Endometrial microvascular endothelial cells (primary cell): ENCODE results near the gene DNASE1L3. TPM values are rescaled to one million over a fixed set of nuclear protein-coding genes. Genes with fewer than 3 reads are reported as not detected.
"Not testable (repeated sequence)": the region's sequence is repeated elsewhere in the genome, so short reads cannot be mapped to it uniquely, and the experiment has no call there.

ENCODE experiments used
- in situ Hi-C: cut with HindIII; loops from 2 replicates; pipeline ENCODE4 v1.10.0; 2017; ENCODE audit warnings: low sequenced_read_pairs, low pct_unique_long_range_greater_than_20kb; ENCODE audit errors: inconsistent ontology term
- total RNA-seq: library from RNA; depleted of rRNA; stranded (reverse); fragments of >200 nt; gene quantifications from one replicate; pipeline ENCODE4 v1.2.3, GENCODE V29; 2015; ENCODE audit errors: inconsistent ontology term

Gene DNASE1L3
- total RNA-seq, 1 donor from 2014 or later: not detected

DNA sequence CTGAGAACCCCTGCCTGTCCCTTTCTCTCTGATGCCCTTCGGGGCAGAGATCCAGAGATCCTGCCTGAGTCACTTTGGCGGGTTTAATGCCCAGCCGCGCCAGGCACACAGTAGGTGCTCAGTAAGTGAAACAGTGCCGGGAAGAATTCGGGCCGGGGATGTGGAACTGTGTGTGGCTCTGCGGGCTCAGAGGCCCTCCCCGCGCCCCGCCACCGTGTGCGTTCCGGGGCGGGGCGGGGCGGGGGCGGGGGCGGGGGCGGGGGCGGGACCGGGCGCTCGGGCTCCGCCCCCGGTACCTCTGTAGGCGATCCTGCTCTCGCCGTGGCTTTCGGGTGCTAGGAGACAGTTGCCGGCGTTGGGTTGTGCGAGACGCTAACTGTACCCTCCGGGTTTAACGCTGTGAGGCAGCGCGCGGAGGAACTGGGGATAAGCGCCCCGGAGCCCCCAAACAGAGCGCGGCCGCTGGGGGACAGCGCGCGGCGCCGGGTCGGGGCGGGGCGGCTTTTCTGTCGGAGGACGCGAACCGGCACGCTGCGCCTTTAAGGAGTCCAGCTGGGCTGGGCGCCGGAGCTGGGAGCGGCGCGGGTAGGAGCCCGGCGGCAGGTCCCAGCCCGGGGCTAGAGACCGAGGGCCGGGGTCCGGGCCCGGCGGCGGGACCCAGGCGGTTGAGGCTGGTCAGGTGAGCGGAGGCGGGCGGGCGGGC lies 26.6 kb upstream of the DNASE1L3 start, which contains the start of gene ABHD6:
ABHD6 (plus strand) TSS at position 555 of the 703 bp plus-strand sequence. CDS start 18,795 bp downstream, outside the sequence.
- in situ Hi-C loops: no loop called here

DNA sequence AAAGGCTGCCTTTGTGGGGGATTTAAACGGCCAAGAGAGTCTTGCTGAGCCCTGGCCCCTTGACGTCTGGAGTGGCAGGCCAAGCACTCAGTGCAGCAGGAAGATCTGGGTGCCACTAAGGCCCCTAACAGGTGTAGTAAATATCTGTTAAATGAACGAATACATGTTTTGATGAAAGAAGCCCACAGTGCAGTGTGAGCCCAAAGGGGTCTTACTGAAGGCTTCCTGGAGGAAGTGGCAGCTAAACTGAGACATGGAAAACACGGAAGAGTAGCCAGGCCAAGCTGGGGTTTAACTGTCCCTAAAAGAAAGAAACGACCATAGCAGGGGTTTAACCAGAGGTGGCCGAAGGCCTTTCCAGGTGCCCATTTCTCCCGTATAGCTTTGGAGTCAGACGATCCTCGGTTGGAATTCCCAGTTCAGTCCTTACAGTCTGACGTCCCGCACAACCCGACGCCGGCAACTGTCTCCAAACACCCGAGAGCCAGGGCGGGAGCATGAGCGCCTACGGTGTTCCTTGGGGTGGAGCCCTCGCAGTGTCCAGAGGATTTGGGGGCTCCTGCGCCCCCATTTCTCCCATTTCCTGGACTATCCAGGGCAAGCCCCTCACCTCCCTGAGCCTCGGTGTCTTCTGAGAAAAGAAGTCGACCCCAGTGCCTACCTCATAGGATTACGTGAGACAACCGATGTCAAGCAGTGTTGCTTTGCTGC lies 25.9 kb upstream of the DNASE1L3 start:
- in situ Hi-C loops: no loop called here

DNA sequence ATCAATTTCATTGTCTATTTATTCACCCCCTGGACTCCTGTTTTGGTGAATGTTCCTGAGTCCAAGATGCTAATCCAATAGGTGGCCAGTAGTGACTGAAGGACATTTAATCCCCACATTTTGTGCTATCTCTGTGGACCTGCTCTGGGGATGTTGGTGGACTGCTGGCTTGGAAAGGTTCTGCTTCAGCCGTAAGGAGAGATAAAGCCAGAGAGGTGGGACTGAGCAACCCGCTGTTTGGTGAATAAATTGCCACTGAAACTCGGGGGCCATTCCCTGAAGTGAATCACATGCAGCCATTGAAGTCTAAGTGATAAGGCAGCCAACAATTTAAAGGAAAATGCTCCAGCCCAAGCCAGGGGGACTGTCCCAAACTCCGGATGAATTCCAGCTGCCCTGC lies 25.2 kb upstream of the DNASE1L3 start:
- in situ Hi-C loops: no loop called here

- in situ Hi-C loops: no loop called here
These were observed 23.8 kb upstream of the DNASE1L3 start for GRCh38 chr3:58234516-58234931.

DNA sequence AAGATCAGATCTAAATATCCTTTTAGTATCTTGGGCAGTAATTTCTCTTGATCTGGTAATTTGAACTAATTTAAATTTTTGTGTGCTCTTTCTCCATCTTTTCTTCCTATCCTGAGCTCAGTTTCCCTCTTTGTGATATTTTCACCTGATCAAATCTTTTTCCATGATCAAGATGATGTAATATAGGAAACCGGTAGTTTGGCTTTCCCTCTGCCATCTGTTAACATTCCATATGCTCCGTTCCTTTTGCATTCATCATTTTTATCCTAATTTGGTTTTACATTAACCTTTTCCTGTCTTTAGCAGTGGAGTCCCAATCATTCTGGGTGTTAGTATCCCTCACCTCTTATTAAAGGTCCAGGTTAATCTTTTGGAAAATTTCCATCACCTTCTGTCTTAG lies 20.9 kb upstream of the DNASE1L3 start:
- in situ Hi-C loops: no loop called here

GRCh38 chr3:58230876-58231552 lies 20.2 kb upstream of the DNASE1L3 start:
- in situ Hi-C loops: no loop called here

DNA sequence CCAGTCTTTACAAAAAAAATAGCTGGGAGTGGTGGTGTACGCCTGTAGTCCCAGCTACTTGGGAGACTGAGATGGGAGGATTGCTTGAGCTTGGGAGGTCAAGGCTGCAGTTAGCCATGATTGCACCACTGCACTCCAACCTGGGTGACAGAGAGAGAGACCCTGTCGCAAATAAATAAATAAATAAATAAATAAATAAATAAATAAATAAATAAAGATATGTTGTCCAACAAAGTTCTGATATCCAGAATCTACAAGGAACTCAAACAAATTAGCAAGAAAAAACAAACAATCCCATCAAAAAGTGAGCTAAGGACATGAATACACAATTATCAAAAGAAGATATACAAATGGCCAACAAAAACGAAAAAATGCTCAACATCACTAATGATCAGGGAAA lies 17.2 kb upstream of the DNASE1L3 start:
- in situ Hi-C loops: not testable (repeated sequence)

DNA sequence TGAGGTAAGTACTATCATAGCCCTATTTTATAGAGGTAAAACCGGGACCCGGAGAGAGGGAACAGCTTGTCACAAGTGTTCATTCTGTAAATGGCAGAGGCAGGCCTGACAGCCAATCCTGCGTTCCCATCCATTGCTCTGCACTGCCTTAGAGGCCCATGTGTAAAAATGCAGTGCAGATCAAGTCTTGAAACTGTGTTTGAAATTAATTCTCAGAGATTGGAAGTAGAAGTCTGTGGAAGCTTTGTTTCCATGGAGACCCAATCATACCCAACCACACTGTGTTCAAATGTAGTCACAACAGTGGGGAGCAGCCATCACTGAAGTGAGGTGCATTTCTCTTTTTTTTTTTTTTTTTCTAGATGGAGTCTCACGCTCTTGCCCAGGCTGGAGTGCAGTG lies 13.1 kb upstream of the DNASE1L3 start:
- in situ Hi-C loops: no loop called here

DNA sequence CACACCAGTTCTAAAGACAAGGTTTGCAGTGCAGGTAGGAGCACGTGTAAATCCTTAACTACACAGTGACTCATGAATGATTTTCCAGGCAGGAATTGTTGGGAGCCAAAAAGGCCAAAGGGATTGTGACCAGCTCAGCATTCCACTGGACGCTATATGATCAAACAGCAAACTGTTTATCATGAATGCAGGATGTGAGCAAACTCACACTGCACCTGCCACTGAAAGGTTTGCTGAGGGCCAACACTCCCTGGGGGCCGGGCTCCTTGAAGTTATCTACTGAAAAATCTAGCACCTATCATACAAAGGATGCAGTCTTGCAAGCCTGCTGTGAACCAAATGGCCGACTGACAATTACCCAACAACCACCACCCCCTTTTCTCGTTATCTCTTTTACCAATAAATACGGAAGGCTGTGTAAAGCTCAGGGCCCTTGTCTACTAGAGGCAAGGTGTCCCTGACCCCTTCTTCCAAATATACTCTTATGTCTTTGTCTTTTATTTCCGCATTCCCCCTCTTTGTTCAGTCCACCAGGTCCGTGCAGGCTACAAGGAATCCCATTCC lies 11.5 kb upstream of the DNASE1L3 start:
- in situ Hi-C loops: no loop called here

GRCh38 chr3:58218904-58219303 lies 8.1 kb upstream of the DNASE1L3 start:
- in situ Hi-C loops: no loop called here

- in situ Hi-C loops: no loop called here
These were observed 6.5 kb upstream of the DNASE1L3 start for GRCh38 chr3:58217209-58217811.

DNA sequence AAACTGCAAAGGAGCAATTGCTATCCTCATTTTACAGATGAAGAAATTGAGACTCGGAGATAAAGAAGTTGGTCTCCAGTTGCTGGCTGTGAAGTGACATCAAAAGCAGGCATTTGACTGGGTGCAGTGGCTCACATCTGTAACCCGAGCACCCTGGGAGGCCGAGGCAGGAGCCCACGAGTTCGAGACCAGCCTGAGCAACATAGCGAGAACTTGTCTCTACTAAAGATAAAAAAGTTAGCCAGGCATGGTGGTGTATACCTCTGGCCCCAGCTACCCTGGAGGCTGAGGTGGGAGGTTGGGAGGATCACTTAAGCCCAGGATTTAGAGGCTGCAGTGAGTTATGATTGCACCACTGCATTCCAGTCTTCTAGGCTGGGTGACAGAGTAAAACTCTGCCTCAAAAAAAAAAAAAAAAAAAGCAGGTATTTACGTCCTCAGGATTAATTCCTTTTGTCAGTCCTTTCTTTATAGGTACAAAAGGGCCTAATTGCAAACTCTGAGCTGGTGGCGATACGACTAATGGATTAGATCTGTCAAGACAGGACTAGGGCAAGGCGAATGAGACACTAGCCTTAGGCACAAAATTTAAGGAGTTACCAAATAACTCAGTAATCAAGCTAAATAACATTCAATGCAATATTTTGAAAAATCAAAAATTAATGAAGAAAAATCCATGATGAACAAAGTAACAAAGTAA lies 5.9 kb upstream of the DNASE1L3 start:
- in situ Hi-C loops: no loop called here

- in situ Hi-C loops: no loop called here
These were observed 4.7 kb upstream of the DNASE1L3 start for GRCh38 chr3:58215317-58216025.

GRCh38 chr3:58214484-58215316 lies 3.9 kb upstream of the DNASE1L3 start:
- in situ Hi-C loops: no loop called here

DNA sequence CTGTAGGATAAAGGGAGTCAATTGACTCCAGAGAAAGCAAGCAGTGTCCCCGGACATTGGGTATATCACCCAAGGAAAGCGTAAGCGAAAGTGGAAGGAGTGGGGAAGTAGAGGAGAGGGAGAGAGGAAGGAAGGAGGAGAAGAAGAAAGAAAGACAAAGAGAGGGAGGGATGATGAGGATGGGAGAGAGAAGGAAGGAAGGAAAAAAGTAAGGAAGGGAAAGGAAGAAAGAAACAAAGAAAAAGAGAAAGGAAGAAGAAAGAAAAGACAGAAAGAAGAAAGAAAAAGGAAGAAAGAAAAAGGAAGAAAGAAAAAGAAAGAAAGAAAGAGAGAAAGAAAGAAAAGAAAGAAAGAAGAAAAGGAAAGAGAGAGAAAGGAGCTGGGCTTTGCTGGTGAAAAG lies 839 bp downstream of the DNASE1L3 start:
- in situ Hi-C loops: no loop called here

DNA sequence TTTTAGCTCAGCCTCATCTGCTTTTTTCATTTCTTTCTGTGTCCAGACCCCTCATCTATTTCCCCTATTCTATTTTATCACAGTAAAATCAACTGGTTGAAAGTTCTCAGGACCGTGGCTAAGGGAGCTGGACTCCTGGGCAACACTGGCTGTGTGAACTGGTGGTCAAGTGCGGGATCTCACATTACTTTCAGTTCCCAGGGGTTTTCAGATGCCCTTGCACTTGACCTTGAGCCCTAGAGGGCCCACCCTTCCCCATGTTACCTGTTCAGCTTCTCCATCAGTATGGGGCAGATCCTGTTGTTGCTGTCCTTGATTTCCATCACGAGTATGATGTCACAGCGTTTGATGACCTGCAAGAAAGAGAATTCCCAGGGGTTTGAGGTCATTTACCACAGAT lies 2.8 kb downstream of the DNASE1L3 start:
- in situ Hi-C loops: no loop called here

DNA sequence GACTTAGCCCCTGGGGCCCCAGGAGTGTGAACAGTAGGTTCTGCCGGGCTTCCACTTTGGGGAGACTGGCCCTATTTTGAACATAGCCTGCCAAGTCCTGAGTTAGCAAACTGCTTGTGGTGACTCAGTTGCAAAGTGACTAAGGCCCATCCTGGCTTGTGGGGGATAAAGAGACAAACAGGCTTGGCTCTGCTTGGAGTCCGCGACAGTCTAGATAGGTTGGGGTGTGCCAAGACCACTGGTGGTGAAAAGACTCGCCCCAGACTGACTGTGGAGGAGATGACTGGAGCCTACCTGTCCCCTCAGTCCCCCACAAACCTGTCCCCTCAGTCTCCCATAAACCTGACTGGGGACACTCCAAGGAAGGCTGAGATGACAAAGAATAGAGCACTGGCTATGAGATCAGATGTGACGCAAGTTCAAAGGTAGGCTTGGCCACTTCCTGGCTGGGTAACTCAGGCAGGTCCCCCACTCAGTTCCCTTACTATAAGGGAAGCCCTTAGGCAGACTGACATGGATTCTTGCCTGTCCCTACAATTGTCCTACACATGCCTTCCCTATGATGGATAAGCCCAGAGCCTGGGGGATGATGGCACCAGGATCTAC lies 4.3 kb downstream of the DNASE1L3 start:
- in situ Hi-C loops: no loop called here
